HG02852 (cell line): Measurements from ENCODE around the gene MYO10.
A peak's percentile ranks its signal among the peaks of the same experiment; 100 is the strongest.
"Not testable (repeated sequence)": the region's sequence is repeated elsewhere in the genome, so short reads cannot be mapped to it uniquely, and the experiment has no call there.

ENCODE experiments used
- ATAC-seq: cut with Tn5 transposase; IDR thresholded peaks from one replicate; pipeline ENCODE4 v1.9.1; 2021; ENCODE audit warnings: mild to moderate bottlenecking, moderate library complexity; ENCODE audit not compliant: unreplicated experiment

Gene MYO10

GRCh38 chr5:16936150-16936988 lies at the start of gene MYO10:
Gene MYO10, minus strand, starts transcription at chr5:16936288. Its CDS starts 480 bp downstream, at chr5:16935808.
- peak; percentile 40 for ATAC-seq

- ATAC-seq: not testable (repeated sequence)
These were observed 49.2 kb upstream of the MYO10 start for GRCh38 chr5:16985304-16985703.

DNA sequence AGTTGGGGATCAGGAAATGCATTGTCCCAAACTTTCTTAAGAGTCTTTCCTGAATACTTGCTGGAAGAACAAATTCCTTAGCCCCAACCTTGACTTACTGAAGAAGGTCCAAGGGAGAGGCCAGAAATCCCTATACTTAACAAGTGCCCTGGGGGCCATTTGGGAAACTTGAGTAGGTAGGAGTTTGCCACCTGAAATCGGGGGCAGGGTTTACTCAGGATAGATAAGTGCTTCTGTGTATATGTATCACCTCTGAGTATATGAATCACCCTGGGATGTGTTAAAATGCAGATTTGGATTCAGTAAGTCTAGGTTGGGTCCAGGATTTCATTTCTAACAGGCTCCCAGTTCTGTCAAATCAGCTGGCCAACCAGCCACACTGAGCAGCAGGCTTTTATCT lies 47.9 kb upstream of the MYO10 start:
- ATAC-seq: no peak

DNA sequence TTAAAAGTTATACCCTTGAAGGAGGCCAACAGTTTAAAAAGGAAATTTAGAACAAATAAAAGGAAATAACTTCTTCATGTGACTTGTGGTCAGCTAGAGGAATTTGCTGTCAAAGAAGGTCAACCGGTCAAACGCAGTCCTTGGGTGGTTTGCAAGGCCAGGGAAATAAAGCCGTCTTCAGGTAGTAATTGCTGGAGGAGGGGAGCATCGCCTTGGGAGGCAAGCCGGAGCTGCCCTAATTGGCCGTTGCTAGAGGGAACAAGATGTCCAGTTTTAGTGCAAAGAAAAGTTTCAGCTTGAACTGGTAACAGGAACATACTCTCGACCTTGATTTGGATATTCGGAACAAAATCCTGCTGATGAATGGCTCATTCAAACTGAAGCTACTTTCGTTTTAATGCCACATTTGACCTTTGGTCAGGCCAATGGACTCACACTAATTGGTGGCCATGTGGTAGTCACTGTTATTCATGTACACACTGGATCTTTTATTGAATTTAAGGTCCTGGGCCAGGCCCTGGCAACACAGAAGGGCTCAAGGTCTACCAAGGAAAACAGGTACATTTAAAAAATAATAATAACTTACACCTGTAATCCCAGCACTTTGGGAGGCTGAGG lies 47.0 kb upstream of the MYO10 start:
- ATAC-seq: no peak

DNA sequence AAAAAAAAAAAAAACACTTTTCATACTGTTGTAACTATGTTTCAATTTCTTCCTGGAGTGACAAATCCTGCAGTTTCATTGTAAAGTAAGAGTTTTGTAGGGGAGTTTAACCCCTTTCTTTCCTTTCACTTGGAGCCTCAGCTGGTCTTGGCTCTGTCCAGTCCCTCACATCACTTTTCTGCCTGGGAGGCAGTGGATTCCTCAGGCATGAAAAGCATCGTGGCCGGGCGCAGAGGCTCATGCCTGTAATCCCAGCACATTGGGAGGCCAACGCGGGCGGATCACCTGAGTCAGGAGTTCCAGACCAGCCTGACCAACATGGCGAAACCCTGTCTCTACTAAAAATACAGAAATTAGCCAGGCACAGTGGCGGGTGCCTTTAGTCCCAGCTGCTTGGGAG lies 45.6 kb upstream of the MYO10 start:
- ATAC-seq: no peak

DNA sequence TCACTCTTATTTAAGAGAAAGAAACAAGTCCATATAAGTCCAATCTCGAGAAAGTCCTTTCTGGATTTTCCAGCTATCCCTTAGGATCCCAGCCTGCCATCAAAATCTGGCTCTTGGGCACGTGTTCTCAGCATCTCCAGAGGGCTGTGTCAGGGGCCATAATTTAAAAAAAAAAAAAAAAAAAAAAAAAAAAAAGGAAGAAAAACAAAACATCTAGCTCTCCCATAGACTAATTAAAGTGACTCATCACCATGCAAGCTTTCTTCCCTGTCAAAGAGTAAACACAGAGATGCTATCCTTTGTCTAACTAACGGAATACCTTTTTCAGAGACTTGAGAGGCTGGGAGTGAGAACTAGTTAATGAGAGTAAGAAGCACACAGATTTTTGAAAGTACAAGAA lies 44.9 kb upstream of the MYO10 start:
- no peak for ATAC-seq

DNA sequence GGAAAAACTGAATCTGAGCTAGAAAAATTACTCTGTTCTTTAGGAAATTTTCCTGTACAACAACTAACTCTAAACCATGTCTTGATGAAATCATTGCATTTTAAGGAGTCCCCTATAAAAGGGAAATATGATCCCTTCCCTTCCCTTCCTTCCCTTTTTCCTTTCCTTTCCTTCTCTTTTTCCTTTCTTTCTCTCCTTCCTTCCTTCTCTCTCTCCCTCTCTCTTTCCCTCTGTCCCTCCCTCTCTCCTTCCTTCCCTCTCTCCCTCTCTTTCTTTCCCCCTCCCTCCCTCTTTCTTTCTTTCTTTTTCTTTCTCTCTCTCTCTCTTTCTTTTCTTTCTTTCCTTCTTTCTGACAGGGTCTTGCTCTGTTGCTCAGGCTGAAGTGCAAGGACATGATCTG lies 42.2 kb upstream of the MYO10 start:
- no peak for ATAC-seq

- peak; percentile 50 for ATAC-seq
These were observed 40.5 kb upstream of the MYO10 start for GRCh38 chr5:16976625-16977008.

DNA sequence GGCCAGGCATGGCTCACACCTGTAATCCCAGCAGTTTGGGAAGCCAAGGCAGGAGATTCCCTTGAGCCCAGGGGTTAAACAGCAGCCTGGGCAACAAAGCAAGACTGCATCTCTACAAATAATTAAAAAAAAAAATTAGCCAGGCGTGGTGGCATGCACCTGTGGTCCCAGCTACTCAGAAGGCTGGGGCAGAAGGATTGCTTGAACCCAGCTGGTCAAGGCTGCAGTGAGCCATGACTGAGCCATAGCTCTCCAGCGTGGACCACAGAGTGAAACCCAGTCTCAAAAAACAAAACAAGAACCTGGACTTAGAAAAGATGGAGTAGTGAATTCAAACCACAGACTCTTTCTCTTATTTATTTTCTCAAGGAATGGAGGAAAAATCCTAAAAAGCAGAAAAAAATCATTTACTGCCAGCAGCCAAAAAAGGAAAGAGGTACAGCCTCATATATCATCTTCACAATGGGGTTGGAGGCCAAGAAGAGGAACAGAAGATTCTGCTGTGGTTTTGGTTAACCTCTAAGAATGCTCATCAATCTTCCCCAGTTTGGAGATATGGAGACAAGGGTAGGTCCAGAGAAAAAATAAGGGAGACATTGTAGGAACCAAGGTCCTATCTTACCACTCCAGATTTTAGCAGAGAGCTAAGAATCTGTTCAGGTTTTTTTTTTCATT lies 40.0 kb upstream of the MYO10 start:
- peak; percentile 80 for ATAC-seq

GRCh38 chr5:16974981-16975380 lies 38.9 kb upstream of the MYO10 start:
- no peak for ATAC-seq

GRCh38 chr5:16970826-16971225 lies 34.7 kb upstream of the MYO10 start:
- ATAC-seq: no peak

- no peak for ATAC-seq
These were observed 34.2 kb upstream of the MYO10 start for GRCh38 chr5:16970260-16970659.

GRCh38 chr5:16965581-16965980 lies 29.5 kb upstream of the MYO10 start:
- no peak for ATAC-seq

DNA sequence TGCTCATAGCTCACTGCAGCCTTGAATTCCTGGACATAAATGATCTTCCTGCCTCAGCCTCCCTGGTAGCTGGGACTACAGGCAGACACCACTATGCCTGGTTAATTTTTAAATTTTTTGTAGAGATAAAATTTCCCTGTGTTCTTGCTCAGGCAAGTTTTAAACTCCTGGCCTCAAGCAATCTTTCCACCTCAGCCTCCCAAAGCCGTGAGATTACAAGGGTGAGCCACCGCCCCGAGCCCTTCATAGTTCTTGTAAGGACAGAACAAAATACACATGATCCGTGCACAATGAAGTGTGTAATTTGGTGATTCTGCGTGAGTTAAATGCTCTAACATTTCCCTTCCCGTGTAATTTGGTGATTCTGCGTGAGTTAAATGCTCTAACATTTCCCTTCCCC lies 27.7 kb upstream of the MYO10 start:
- ATAC-seq: no peak

- ATAC-seq: no peak
These were observed 25.0 kb upstream of the MYO10 start for GRCh38 chr5:16961131-16961530.

- ATAC-seq: no peak
These were observed 21.5 kb upstream of the MYO10 start for GRCh38 chr5:16957304-16958196.

DNA sequence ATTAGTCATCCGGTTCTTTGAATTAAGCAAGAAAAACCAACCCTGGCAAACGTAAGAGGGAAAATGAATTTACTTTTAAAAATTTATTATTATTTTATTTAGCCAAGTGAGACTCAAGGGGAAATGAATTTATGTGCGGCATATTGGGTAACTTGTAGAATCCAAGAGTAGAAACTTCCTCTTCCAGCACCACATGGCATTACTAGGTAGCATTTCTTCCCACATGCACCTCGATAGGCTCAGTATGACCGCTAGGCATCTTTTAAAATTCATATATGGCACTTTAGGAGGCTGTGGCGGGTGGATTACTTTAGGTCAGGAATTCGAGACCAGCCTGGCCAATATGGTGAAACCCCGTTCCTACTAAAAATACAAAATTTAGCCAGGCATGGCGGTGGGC lies 17.6 kb upstream of the MYO10 start:
- ATAC-seq: no peak

DNA sequence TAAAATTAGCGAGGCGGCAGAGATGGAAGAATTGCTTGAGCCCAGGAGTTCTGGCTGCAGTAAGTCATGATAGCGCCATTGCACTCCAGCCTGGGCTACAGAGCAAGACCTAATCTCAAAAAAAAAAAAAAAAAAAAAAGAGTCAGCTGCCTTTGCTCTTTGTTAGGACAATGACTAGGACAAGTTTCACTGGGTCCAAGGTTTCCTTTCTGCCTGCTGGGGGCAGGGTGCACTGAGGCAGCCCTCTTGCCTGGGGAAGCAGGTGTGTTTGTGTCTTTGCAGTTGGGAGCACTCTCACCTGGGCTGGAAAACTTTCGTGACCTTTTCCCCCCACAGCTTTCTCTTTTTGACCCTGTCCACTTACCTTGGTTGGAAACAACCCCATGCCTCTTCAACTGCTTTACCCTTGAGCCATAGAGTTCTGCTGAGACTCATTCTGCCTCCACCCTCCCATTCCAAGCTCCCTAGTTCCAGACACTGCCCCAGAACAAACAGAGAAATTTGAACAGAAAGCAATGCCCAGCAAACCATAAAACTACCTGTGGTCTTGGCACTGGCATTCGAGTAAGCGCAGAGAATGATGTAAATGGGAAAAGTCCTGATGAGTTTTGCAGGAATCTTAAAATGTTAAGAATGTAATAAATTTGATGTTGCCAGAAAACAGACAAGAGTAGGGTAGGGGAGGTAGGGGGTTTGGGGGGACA lies 17.0 kb upstream of the MYO10 start:
- ATAC-seq: no peak

- ATAC-seq: no peak
These were observed 10.6 kb upstream of the MYO10 start for GRCh38 chr5:16946725-16947124.

DNA sequence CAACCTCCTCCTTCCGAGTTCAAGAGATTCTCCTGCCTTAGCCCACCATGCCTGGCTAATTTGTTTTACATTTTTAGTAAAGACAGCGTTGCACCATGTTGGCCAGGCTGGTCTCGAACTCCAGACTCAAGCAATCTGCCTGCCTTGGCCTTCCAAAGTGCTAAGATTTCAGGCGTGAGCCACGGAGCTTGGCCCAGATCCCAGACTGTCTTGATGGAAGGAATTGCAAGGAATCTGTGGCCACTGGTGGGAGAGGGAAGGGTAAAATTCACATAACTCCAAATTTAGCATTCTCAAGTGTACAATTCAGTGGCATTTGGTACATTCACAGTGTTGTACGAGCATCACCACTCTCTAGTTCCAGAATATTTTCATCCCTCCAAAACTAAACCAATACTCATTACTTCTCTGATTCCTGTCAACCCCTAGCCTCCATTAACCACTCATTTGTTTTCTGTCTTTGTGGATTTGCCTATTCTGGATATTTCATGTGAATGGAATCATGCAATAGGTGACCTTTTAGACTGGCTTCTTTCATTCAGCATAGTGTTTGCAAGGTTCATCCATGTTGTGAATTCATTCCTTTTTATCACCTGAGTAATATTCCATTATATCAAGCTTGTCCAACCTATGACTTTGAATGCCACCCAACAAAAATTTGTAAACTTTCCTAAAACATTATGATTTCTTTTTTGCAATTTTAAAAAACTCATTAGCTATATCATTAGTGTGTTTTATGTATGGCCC lies 8.9 kb upstream of the MYO10 start:
- ATAC-seq: no peak
